Measurements from ENCODE around the gene ABLIM1.

ABLIM1 gene

GRCh38 chr10:114547056-114547455, 111.0 kb downstream of the ABLIM1 start:
- H3K4me3 Mint-ChIP-seq = peak overlapping the region; percentile 72
- peak overlapping the region; percentile 66 for H3K27ac Mint-ChIP-seq
- H3K9me3 Mint-ChIP-seq (ENCODE audit: low read depth) = no peaks in the 10 kb centered on the region
- no peaks in the 10 kb centered on the region for H3K36me3 Mint-ChIP-seq
- peaks cover 70% of the 10 kb centered on the region for H3K4me1 Mint-ChIP-seq (ENCODE audit: low read depth)
- no peaks in the 10 kb centered on the region for H3K27me3 Mint-ChIP-seq

- Mint-ChIP-seq H3K4me1 (ENCODE audit: low read depth) (peaks cover 82% of the 10 kb centered on the region), H3K9me3 (ENCODE audit: low read depth) (no peaks in the 10 kb centered on the region), H3K27me3 (no peaks in the 10 kb centered on the region), H3K4me3 (no peak overlapping the region), H3K36me3 (no peaks in the 10 kb centered on the region), H3K27ac (no peak overlapping the region)
These were observed 112.3 kb downstream of the ABLIM1 start for GRCh38 chr10:114545819-114546218.

GRCh38 chr10:114545071-114545470, 113.0 kb downstream of the ABLIM1 start:
- H3K9me3 Mint-ChIP-seq (ENCODE audit: low read depth) = no peaks in the 10 kb centered on the region
- H3K27me3 Mint-ChIP-seq = no peaks in the 10 kb centered on the region
- H3K4me3 Mint-ChIP-seq = peak overlapping the region; percentile 23
- H3K4me1 Mint-ChIP-seq (ENCODE audit: low read depth) = peaks cover 88% of the 10 kb centered on the region
- H3K27ac Mint-ChIP-seq = peak overlapping the region; percentile 89
- no peaks in the 10 kb centered on the region for H3K36me3 Mint-ChIP-seq

DNA sequence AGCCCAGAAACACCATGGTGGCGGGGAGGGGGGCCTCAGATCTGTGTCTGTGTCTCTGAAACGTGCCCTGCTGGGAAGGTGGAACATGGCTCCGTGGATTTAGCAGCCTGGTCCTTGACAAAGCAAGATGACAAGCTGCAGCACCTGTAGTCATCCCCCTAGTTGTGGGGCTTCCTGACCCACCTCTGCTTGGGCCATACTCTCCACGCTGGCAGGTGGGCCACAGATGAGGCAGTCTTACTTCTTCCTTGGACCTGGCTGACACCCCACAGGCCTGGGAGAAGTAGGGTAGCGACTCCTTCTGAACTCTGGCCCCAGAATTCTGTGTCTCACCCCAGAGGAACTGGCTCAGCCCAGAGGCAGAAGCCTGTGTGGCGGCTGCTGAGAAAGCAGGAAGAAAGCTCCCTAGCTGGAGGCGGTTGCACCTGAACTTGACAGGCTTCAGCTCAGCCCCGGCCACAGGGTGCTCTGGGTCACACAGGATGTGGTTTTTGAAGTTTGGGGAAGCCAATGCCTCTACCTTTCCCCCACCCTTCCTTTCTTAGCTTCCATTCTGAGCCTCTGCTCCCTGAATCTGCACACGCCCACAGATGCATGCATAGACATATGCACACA, 113.9 kb downstream of the ABLIM1 start:
- Mint-ChIP-seq H3K27ac (peak overlapping the region; percentile 89), H3K4me1 (ENCODE audit: low read depth) (peaks cover 95% of the 10 kb centered on the region), H3K27me3 (no peaks in the 10 kb centered on the region), H3K4me3 (peak overlapping the region; percentile 57), H3K36me3 (no peaks in the 10 kb centered on the region), H3K9me3 (ENCODE audit: low read depth) (no peaks in the 10 kb centered on the region)

DNA sequence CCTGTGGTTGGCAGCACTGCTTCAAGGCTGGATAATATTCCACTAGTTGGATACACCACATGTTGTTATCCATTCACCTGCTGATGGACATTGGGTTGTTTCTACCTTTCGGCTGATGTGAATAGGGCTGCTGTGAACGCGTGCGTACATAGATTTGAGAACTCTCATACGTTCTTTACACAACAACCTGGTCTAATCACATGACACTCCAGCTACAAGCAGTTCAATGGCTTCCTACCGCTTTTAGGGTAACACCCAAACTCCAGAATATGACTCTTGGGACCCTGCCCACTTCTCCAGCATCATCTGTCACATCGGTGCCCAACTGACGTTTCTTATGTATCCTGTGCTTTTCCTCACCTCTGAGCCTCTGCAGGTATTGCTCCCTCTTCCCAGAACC, 114.6 kb downstream of the ABLIM1 start:
- Mint-ChIP-seq H3K4me3 (peak overlapping the region; percentile 57), H3K27me3 (no peaks in the 10 kb centered on the region), H3K9me3 (ENCODE audit: low read depth) (no peaks in the 10 kb centered on the region), H3K27ac (peak overlapping the region; percentile 89), H3K36me3 (no peaks in the 10 kb centered on the region), H3K4me1 (ENCODE audit: low read depth) (peaks cover 97% of the 10 kb centered on the region)

DNA sequence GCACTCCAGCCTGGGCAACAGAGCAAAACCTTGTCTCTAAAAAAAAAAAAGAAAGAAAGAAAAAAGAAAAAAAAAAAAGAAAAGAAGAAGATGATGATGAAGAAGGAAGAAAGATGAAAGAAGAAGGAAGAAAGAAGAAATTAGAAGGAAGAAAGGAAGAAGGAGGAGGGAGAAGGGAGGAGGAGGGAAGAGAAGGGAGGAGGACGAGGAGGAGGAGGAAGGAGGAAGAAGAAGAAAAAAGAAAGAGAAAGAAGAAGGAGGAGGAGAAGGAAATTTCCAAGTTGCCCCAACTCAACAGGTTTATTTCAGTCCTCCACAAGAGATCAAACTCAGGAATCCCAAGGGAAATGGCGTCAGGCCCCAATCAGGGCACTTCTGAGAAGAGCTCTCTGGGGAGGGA, 115.7 kb downstream of the ABLIM1 start:
- Mint-ChIP-seq H3K36me3 (no peaks in the 10 kb centered on the region), H3K27me3 (no peaks in the 10 kb centered on the region), H3K27ac (peak overlapping the region; percentile 83), H3K4me1 (ENCODE audit: low read depth) (peaks cover 97% of the 10 kb centered on the region), H3K9me3 (ENCODE audit: low read depth) (no peaks in the 10 kb centered on the region), H3K4me3 (peak overlapping the region; percentile 52)

DNA sequence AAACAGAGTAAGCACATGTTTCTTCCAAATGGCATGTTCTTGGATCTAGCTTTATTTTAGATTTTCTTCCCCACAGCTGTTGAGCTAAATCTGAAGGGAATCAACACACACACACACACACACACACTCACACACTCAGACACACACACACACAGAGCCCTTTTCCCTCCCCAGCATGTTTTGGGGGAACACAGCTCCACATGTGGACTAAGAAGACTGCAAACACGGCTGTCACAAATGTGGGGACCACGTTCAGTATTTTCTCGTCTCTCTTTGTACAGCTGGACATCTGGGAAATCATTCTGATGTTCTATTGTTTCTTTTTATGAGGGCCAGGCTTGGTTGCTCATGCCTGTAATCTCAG, 116.3 kb downstream of the ABLIM1 start:
- peaks cover 95% of the 10 kb centered on the region for H3K4me1 Mint-ChIP-seq (ENCODE audit: low read depth)
- peak overlapping the region; percentile 83 for H3K27ac Mint-ChIP-seq
- peak overlapping the region; percentile 52 for H3K4me3 Mint-ChIP-seq
- no peaks in the 10 kb centered on the region for H3K36me3 Mint-ChIP-seq
- H3K27me3 Mint-ChIP-seq = no peaks in the 10 kb centered on the region
- no peaks in the 10 kb centered on the region for H3K9me3 Mint-ChIP-seq (ENCODE audit: low read depth)

DNA sequence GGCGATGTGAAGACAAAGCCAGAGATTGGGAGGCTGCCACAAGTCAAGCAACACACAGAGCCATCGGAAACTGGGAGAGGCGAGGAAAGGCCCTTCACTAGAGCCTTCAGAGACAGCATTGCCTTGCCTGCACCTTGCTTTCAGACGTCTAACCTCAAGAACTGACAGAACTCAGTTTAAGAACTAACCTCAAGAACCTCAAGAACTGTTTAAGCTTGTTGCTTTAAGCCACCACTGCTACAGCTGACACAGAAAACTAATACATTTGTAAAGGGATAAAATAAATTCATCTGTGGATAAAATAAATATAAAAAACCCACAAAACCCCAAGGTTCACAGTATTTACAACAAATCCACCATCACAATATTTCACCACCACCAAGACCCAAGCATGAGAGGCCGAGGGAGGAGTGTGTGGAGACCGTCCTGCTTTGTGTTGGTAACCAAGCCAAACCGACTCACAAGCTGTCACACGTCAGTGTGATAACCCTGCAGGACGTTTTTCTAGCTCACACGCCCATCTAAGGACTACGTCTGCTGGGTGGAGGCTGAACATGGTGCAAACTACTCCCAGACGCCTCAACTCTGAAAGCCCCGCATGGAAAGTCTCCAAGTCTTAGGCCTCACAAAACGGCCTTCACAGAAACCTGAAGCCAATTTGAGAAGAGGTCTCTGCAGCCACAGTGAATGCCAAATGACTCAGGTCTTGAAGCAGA, 116.8 kb downstream of the ABLIM1 start:
- H3K27me3 Mint-ChIP-seq = no peaks in the 10 kb centered on the region
- peaks cover 94% of the 10 kb centered on the region for H3K4me1 Mint-ChIP-seq (ENCODE audit: low read depth)
- no peaks in the 10 kb centered on the region for H3K9me3 Mint-ChIP-seq (ENCODE audit: low read depth)
- peak overlapping the region; percentile 52 for H3K4me3 Mint-ChIP-seq
- H3K27ac Mint-ChIP-seq = peak overlapping the region; percentile 83
- no peaks in the 10 kb centered on the region for H3K36me3 Mint-ChIP-seq

DNA sequence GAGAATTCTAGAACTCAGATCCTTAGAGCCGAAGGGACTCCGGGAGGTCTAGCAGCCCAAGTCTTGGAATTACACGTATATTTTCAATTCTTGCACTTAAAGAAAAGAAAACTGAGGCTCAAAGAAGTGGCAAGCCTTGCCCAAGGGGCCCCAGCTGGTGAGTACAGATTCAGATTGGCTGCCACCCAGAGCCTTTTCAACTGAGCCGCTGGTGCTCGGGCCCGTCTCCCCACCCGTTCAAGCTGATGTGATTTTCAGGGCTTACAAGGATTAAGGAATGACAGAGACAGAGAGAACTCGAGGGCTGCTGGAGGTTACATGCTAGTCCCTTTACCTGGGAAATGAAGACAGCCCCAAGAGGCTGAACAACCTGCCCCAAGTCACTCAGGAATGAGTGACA, 117.8 kb downstream of the ABLIM1 start:
- H3K9me3 Mint-ChIP-seq (ENCODE audit: low read depth) = no peaks in the 10 kb centered on the region
- H3K27ac Mint-ChIP-seq = peak overlapping the region; percentile 83
- no peaks in the 10 kb centered on the region for H3K27me3 Mint-ChIP-seq
- H3K4me3 Mint-ChIP-seq = peak overlapping the region; percentile 49
- H3K4me1 Mint-ChIP-seq (ENCODE audit: low read depth) = peaks cover 86% of the 10 kb centered on the region
- no peaks in the 10 kb centered on the region for H3K36me3 Mint-ChIP-seq

GRCh38 chr10:114539623-114540022, 118.5 kb downstream of the ABLIM1 start:
- H3K4me3 Mint-ChIP-seq = peak overlapping the region; percentile 49
- H3K27ac Mint-ChIP-seq = peak overlapping the region; percentile 83
- no peaks in the 10 kb centered on the region for H3K27me3 Mint-ChIP-seq
- H3K36me3 Mint-ChIP-seq = no peaks in the 10 kb centered on the region
- peaks cover 86% of the 10 kb centered on the region for H3K4me1 Mint-ChIP-seq (ENCODE audit: low read depth)
- H3K9me3 Mint-ChIP-seq (ENCODE audit: low read depth) = no peaks in the 10 kb centered on the region

DNA sequence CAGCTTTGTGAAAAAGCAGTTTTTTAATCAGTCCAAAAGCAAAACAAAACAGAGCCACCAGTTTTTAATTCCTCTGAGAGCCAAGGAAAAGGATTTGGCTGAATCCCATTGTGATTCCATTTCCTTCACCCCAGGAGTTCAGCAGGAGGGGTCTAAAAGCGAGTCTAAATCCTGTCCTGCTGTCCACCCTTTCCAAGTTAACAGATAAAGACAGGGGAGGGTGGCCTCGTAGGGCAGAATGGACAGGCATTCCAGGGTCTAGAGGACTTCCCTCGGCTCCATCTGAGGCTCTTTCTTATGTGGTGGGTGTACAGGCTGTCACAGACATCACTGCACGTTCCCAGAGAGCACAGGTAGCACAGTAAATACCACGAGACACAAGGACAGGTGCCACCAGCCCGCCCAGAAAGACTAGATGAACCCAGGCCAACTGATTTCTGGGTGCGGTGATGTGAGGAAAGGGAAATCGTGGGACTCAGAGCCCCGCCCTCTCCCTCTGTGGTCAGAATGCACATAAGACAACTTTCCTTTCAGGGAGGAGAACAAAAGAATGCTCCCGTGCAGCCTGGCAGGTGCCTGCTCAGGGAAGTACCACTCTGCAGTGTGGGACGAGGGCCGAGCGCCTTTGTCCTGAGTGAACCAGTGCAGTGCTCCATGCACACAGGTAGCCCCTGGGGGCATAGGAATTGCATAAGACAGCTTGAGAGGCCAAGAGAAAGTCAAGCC, 119.7 kb downstream of the ABLIM1 start:
- peak overlapping the region; percentile 83 for H3K27ac Mint-ChIP-seq
- H3K9me3 Mint-ChIP-seq (ENCODE audit: low read depth) = no peaks in the 10 kb centered on the region
- H3K4me1 Mint-ChIP-seq (ENCODE audit: low read depth) = peaks cover 76% of the 10 kb centered on the region
- no peaks in the 10 kb centered on the region for H3K36me3 Mint-ChIP-seq
- H3K27me3 Mint-ChIP-seq = no peaks in the 10 kb centered on the region
- peak overlapping the region; percentile 75 for H3K4me3 Mint-ChIP-seq

GRCh38 chr10:114537736-114538135, 120.3 kb downstream of the ABLIM1 start:
- H3K9me3 Mint-ChIP-seq (ENCODE audit: low read depth) = no peaks in the 10 kb centered on the region
- peak overlapping the region; percentile 75 for H3K4me3 Mint-ChIP-seq
- no peaks in the 10 kb centered on the region for H3K27me3 Mint-ChIP-seq
- H3K27ac Mint-ChIP-seq = peak overlapping the region; percentile 83
- peaks cover 69% of the 10 kb centered on the region for H3K4me1 Mint-ChIP-seq (ENCODE audit: low read depth)
- no peaks in the 10 kb centered on the region for H3K36me3 Mint-ChIP-seq

- H3K27me3 Mint-ChIP-seq = no peaks in the 10 kb centered on the region
- no peak overlapping the region for H3K27ac Mint-ChIP-seq
- H3K4me1 Mint-ChIP-seq (ENCODE audit: low read depth) = peaks cover 41% of the 10 kb centered on the region
- no peaks in the 10 kb centered on the region for H3K36me3 Mint-ChIP-seq
- no peaks in the 10 kb centered on the region for H3K9me3 Mint-ChIP-seq (ENCODE audit: low read depth)
- no peak overlapping the region for H3K4me3 Mint-ChIP-seq
These were observed 123.5 kb downstream of the ABLIM1 start for GRCh38 chr10:114534571-114534981.

DNA sequence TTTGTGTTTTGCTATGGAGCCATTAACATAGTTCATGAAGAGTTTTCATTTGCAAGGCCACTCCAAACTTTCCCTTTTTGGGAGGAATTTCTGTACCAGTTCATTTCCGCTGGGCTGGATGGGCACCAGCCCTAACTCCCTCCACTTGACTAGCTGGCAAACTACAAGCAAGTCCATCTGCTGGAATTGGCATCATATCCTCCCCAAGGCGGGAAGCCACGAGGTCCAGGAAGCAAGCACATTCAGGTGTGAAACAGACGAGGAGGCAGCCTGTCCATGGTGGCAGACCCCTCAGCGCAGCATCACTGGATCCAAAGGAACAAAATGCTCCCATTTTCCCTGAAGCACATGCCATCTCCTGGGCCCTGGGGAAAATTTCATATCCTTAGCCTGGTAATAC, 125.8 kb downstream of the ABLIM1 start:
- Mint-ChIP-seq H3K4me3 (no peak overlapping the region), H3K4me1 (ENCODE audit: low read depth) (peaks cover 33% of the 10 kb centered on the region), H3K27ac (peak overlapping the region; percentile 5), H3K27me3 (no peaks in the 10 kb centered on the region), H3K36me3 (no peaks in the 10 kb centered on the region), H3K9me3 (ENCODE audit: low read depth) (no peaks in the 10 kb centered on the region)

GRCh38 chr10:114526504-114527238, 131.4 kb downstream of the ABLIM1 start:
- Mint-ChIP-seq H3K4me1 (ENCODE audit: low read depth) (peaks cover 72% of the 10 kb centered on the region), H3K9me3 (ENCODE audit: low read depth) (no peaks in the 10 kb centered on the region), H3K27ac (peak overlapping the region; percentile 99), H3K4me3 (peak overlapping the region; percentile 90), H3K27me3 (no peaks in the 10 kb centered on the region), H3K36me3 (peaks cover 2% of the 10 kb centered on the region)

All from activated naive CD8-positive, alpha-beta T cell (primary cell).